Liver (tissue), 3 donors: Measurements from ENCODE around the gene SKOR1.

Experiments used
- EGR1 ChIP-seq, 2 donors: IDR thresholded peaks; 2 replicates each; pipeline ENCODE4 v1.6.1; 2016 to 2018; ENCODE audit warnings: antibody characterized with exemption in 2 of 2, low read depth in 2 of 2
- JUND ChIP-seq, 2 donors: IDR thresholded peaks; 2 replicates each; pipeline ENCODE4 v1.6.1; 2016; ENCODE audit warnings: antibody characterized with exemption in 2 of 2
- RAD21 ChIP-seq, 2 donors: IDR thresholded peaks; 2 replicates each; pipeline ENCODE4 v1.6.1; 2016; ENCODE audit warnings: antibody characterized with exemption in 2 of 2, mild to moderate bottlenecking in 2 of 2
- SP1 ChIP-seq: IDR thresholded peaks from 2 replicates; pipeline ENCODE4 v1.6.1; 2018; ENCODE audit warnings: antibody characterized with exemption, mild to moderate bottlenecking
- TAF1 ChIP-seq: conservative IDR thresholded peaks from 2 replicates; pipeline ENCODE4 v1.6.1; 2016; ENCODE audit warnings: antibody characterized with exemption, mild to moderate bottlenecking
- TF ChIP-seq, protein P1 (sequence below): IDR thresholded peaks from 2 replicates; pipeline ENCODE4 v1.6.1; 2016; ENCODE audit warnings: antibody characterized with exemption
- TF ChIP-seq, protein P2 (sequence below): fragments of 150-350 bp; IDR thresholded peaks from 2 replicates; pipeline ENCODE4 v1.5.1; 2017; ENCODE audit warnings: improper control_type of control experiment, low read depth, low read length; ENCODE audit not compliant: missing input control
- TF ChIP-seq, protein P3 (sequence below): IDR thresholded peaks from 2 replicates; pipeline ENCODE4 v1.6.1; 2016; ENCODE audit warnings: antibody characterized with exemption, mild to moderate bottlenecking
- donor health status: healthy.
- donor health status: healthy.

DNA sequence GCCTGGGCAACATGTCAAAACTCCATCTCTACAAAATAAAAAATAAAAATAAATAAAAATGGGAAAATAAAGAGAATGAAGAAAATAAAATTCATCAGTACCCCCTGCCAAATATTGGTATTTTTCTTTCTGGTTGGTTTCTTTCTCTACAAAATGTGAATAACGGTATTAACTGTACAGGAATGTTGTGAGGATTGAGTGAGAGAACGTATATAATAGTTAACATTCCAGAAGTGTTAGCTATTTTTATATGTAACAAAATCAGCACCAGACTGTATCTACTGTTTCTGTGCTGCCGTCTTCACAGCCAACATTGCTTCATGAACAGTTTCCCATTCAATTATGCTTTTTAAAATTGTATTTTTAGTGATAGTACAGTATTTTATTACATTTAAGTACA lies 40.0 kb downstream of the SKOR1 start:
- TF ChIP-seq RAD21 (IDR thresholded peaks at IDR 0.05) (no peak), TAF1 (no peak), SP1 (no peak), EGR1 (IDR thresholded peaks at IDR 0.05; ENCODE audit: low read depth in 2 of 2) (no peak), JUND (IDR thresholded peaks at IDR 0.05) (no peak)
- TF ChIP-seq, protein P1, sequence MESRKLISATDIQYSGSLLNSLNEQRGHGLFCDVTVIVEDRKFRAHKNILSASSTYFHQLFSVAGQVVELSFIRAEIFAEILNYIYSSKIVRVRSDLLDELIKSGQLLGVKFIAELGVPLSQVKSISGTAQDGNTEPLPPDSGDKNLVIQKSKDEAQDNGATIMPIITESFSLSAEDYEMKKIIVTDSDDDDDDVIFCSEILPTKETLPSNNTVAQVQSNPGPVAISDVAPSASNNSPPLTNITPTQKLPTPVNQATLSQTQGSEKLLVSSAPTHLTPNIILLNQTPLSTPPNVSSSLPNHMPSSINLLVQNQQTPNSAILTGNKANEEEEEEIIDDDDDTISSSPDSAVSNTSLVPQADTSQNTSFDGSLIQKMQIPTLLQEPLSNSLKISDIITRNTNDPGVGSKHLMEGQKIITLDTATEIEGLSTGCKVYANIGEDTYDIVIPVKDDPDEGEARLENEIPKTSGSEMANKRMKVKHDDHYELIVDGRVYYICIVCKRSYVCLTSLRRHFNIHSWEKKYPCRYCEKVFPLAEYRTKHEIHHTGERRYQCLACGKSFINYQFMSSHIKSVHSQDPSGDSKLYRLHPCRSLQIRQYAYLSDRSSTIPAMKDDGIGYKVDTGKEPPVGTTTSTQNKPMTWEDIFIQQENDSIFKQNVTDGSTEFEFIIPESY, result no peak
- TF ChIP-seq, protein P2, sequence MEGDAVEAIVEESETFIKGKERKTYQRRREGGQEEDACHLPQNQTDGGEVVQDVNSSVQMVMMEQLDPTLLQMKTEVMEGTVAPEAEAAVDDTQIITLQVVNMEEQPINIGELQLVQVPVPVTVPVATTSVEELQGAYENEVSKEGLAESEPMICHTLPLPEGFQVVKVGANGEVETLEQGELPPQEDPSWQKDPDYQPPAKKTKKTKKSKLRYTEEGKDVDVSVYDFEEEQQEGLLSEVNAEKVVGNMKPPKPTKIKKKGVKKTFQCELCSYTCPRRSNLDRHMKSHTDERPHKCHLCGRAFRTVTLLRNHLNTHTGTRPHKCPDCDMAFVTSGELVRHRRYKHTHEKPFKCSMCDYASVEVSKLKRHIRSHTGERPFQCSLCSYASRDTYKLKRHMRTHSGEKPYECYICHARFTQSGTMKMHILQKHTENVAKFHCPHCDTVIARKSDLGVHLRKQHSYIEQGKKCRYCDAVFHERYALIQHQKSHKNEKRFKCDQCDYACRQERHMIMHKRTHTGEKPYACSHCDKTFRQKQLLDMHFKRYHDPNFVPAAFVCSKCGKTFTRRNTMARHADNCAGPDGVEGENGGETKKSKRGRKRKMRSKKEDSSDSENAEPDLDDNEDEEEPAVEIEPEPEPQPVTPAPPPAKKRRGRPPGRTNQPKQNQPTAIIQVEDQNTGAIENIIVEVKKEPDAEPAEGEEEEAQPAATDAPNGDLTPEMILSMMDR, result no peak
- TF ChIP-seq, protein P3, sequence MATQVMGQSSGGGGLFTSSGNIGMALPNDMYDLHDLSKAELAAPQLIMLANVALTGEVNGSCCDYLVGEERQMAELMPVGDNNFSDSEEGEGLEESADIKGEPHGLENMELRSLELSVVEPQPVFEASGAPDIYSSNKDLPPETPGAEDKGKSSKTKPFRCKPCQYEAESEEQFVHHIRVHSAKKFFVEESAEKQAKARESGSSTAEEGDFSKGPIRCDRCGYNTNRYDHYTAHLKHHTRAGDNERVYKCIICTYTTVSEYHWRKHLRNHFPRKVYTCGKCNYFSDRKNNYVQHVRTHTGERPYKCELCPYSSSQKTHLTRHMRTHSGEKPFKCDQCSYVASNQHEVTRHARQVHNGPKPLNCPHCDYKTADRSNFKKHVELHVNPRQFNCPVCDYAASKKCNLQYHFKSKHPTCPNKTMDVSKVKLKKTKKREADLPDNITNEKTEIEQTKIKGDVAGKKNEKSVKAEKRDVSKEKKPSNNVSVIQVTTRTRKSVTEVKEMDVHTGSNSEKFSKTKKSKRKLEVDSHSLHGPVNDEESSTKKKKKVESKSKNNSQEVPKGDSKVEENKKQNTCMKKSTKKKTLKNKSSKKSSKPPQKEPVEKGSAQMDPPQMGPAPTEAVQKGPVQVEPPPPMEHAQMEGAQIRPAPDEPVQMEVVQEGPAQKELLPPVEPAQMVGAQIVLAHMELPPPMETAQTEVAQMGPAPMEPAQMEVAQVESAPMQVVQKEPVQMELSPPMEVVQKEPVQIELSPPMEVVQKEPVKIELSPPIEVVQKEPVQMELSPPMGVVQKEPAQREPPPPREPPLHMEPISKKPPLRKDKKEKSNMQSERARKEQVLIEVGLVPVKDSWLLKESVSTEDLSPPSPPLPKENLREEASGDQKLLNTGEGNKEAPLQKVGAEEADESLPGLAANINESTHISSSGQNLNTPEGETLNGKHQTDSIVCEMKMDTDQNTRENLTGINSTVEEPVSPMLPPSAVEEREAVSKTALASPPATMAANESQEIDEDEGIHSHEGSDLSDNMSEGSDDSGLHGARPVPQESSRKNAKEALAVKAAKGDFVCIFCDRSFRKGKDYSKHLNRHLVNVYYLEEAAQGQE, result no peak
